Measurements from ENCODE around the gene C1orf74.
"Not testable (repeated sequence)": the region's sequence is repeated elsewhere in the genome, so short reads cannot be mapped to it uniquely, and the experiment has no call there.

DNA sequence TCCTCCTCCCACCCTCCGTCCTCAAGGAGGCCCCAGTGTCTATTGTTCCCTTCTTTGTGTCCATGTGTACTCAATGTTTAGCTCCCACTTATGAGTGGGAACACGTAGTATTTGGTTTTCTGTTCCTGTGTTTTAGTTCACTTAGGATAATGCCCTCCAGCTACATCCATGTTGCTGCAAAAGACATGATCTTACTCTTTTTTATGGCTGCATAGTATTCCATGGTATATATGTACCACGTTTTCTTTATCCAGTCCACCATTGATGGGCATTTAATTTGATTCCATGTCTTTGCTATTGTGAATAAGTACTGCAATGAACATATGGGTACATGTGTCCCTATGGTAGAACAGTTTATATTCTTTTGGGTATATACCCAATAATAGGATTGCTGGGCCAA is 9.4 kb upstream of the C1orf74 start:
- TF ChIP-seq POLR2A (IDR thresholded peaks at IDR 0.05; ENCODE audit: low read depth, low read length) = not testable (repeated sequence)
- TF ChIP-seq, protein P1, sequence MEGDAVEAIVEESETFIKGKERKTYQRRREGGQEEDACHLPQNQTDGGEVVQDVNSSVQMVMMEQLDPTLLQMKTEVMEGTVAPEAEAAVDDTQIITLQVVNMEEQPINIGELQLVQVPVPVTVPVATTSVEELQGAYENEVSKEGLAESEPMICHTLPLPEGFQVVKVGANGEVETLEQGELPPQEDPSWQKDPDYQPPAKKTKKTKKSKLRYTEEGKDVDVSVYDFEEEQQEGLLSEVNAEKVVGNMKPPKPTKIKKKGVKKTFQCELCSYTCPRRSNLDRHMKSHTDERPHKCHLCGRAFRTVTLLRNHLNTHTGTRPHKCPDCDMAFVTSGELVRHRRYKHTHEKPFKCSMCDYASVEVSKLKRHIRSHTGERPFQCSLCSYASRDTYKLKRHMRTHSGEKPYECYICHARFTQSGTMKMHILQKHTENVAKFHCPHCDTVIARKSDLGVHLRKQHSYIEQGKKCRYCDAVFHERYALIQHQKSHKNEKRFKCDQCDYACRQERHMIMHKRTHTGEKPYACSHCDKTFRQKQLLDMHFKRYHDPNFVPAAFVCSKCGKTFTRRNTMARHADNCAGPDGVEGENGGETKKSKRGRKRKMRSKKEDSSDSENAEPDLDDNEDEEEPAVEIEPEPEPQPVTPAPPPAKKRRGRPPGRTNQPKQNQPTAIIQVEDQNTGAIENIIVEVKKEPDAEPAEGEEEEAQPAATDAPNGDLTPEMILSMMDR (IDR thresholded peaks at IDR 0.05; ENCODE audit: extremely low read depth in 1 of 2, insufficient read depth in 1 of 2, low read depth in 1 of 2, low read length in 2 of 2) = not testable (repeated sequence)
